CD4-positive, alpha-beta T cell (primary cell): ENCODE results near the gene LAMA2. TPM values are rescaled to one million over a fixed set of nuclear protein-coding genes. Genes with fewer than 3 reads are reported as not detected.

Experiments used
- ATAC-seq: fragments of 200-7000 bp; cut with Tn5 transposase; one replicate; pipeline ENCODE4 v1.10.0; 2022; ENCODE audit warnings: mild to moderate bottlenecking; ENCODE audit not compliant: poor library complexity
- CTCF ChIA-PET: fragments of 350-600 bp; sonication (Branson Sonifier 250); formaldehyde crosslinking; loops from one replicate; lab custom pipeline; 2021; ENCODE audit warnings: antibody characterized with exemption, inconsistent platforms; lab: Charles Lee
- POLR2A ChIA-PET: fragments of 350-600 bp; sonication (Branson Sonifier 250); formaldehyde crosslinking; loops from one replicate; lab custom pipeline; 2021; ENCODE audit warnings: antibody characterized with exemption, inconsistent platforms; lab: Charles Lee
- DNase-seq, 14 experiments: peaks; one replicate each; pipeline ENCODE4 v3.0.0-alpha.2; 2013 to 2020; ENCODE audit warnings: mixed read lengths in 2 of 14
- H3K27ac ChIP-seq, 2 donors: one replicate each; pipeline versions ENCODE4 v1.5.1 to v1.7.0; 2013; ENCODE audit warnings: low read length in 2 of 2, low read depth in 1 of 2, mild to moderate bottlenecking in 1 of 2
- H3K27me3 ChIP-seq, 2 experiments: 1 replicate in 1 of 2; 2 replicates in 1 of 2; pipeline versions ENCODE4 v1.6.1 to v1.7.0; 2013; ENCODE audit warnings: low read length in 2 of 2, control low read depth in 1 of 2, mild to moderate bottlenecking in 1 of 2, moderate library complexity in 1 of 2; ENCODE audit not compliant: insufficient read depth in 2 of 2, control insufficient read depth in 1 of 2
- H3K36me3 ChIP-seq: one replicate; pipeline ENCODE4 v1.6.1; 2013; ENCODE audit warnings: low read length, control low read depth; ENCODE audit not compliant: insufficient read depth
- H3K4me1 ChIP-seq: one replicate; pipeline ENCODE4 v1.6.1; 2013; ENCODE audit warnings: low read length, control low read depth; ENCODE audit not compliant: insufficient read depth
- H3K4me3 ChIP-seq: one replicate; pipeline ENCODE4 v1.5.1; 2013; ENCODE audit warnings: mild to moderate bottlenecking, low read length, moderate library complexity
- H3K9me3 ChIP-seq, 2 experiments: 1 replicate in 1 of 2; 2 replicates in 1 of 2; pipeline versions ENCODE4 v1.6.1 to v1.7.0; 2013; ENCODE audit warnings: low read length in 2 of 2, mild to moderate bottlenecking in 2 of 2, control low read depth in 1 of 2, moderate library complexity in 1 of 2; ENCODE audit not compliant: control insufficient read depth in 1 of 2, insufficient read depth in 1 of 2
- H3K27ac Mint-ChIP-seq: one replicate; pipeline ENCODE4 v1.8.0; 2020; ENCODE audit warnings: mixed read lengths
- H3K27me3 Mint-ChIP-seq: one replicate; pipeline ENCODE4 v1.8.0; 2021; ENCODE audit warnings: mixed read lengths
- H3K36me3 Mint-ChIP-seq: one replicate; pipeline ENCODE4 v1.8.0; 2021; ENCODE audit warnings: low read depth, mixed read lengths
- H3K4me1 Mint-ChIP-seq: one replicate; pipeline ENCODE4 v1.8.0; 2021; ENCODE audit warnings: low read depth, mixed read lengths
- H3K4me3 Mint-ChIP-seq: one replicate; pipeline ENCODE4 v1.8.0; 2020; ENCODE audit warnings: mild to moderate bottlenecking, mixed read lengths
- H3K9me3 Mint-ChIP-seq: one replicate; pipeline ENCODE4 v1.8.0; 2020; ENCODE audit warnings: mixed read lengths
- intact Hi-C, 2 experiments: fragments of 100-400 bp; cut with DNase I in 1 of 2; cut with micrococcal nuclease in 1 of 2; formaldehyde crosslinking; loops; one replicate each; pipeline versions ENCODE4 v1.15.1 to v1.9.0; 2023 to 2025; cut with DNase I, micrococcal nuclease
- total RNA-seq, 174 experiments: library from RNA in 2 of 174; stranded (reverse) in 2 of 174; gene quantifications; one replicate each; pipeline ENCODE4 v1.2.3 and lab custom pipeline; 2021 to 2026
- TF ChIP-seq, protein P1 (sequence below): fragments of 200-600 bp; IDR thresholded peaks from one replicate; pipeline ENCODE4 v1.8.0; 2022; ENCODE audit warnings: antibody characterized with exemption, mild to moderate bottlenecking

Gene LAMA2
- total RNA-seq, 2 experiments from 2014 or later = 0.05 to 0.06 TPM

DNA sequence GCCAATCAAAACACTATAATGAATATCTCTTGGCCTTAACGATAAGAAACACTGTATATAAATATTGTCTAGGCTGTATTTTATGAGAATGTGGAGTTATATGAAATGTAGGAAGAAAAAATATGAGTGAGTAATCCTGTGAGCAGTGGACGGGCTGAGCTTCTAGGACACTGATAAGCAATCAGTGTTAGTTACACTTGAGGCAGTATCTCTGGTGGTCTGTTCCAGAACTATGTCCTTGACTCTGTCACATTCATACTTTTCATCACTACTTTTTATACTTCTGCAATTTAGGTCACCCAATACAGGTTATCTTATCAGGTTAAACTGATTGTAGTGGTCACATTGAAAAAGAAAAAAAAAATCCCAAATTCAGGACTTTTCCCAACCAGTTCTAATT, 360.4 kb downstream of the LAMA2 start:
- Mint-ChIP-seq H3K9me3 (no peaks in the 10 kb centered on the region), H3K36me3 (no peaks in the 10 kb centered on the region), H3K4me1 (no peaks in the 10 kb centered on the region), H3K27ac (no peak overlapping the region), H3K4me3 (no peak overlapping the region), H3K27me3 (peaks cover 21% of the 10 kb centered on the region)
- DNase-seq (no peak), ATAC-seq (no peak)
- Histone ChIP-seq H3K27ac (no peak overlapping the region), H3K27me3 (peaks cover 3 to 4% of the 10 kb centered on the region in 2 experiments), H3K4me3 (no peak overlapping the region), H3K9me3 (no peaks in the 10 kb centered on the region), H3K36me3 (no peaks in the 10 kb centered on the region), H3K4me1 (no peaks in the 10 kb centered on the region)
- POLR2A ChIA-PET = interaction anchor here (0.6 kb wide), 1 partner anchor 1347 kb away, joined by 3 read pairs; no protein-coding TSS in a partner anchor
- TF ChIP-seq, protein P1, sequence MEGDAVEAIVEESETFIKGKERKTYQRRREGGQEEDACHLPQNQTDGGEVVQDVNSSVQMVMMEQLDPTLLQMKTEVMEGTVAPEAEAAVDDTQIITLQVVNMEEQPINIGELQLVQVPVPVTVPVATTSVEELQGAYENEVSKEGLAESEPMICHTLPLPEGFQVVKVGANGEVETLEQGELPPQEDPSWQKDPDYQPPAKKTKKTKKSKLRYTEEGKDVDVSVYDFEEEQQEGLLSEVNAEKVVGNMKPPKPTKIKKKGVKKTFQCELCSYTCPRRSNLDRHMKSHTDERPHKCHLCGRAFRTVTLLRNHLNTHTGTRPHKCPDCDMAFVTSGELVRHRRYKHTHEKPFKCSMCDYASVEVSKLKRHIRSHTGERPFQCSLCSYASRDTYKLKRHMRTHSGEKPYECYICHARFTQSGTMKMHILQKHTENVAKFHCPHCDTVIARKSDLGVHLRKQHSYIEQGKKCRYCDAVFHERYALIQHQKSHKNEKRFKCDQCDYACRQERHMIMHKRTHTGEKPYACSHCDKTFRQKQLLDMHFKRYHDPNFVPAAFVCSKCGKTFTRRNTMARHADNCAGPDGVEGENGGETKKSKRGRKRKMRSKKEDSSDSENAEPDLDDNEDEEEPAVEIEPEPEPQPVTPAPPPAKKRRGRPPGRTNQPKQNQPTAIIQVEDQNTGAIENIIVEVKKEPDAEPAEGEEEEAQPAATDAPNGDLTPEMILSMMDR = no peak
- CTCF ChIA-PET = interaction anchor here (1.0 kb wide), 1 partner anchor 27 kb away, joined by 3 read pairs; no protein-coding TSS in a partner anchor
- intact Hi-C loops = no loop called here

DNA sequence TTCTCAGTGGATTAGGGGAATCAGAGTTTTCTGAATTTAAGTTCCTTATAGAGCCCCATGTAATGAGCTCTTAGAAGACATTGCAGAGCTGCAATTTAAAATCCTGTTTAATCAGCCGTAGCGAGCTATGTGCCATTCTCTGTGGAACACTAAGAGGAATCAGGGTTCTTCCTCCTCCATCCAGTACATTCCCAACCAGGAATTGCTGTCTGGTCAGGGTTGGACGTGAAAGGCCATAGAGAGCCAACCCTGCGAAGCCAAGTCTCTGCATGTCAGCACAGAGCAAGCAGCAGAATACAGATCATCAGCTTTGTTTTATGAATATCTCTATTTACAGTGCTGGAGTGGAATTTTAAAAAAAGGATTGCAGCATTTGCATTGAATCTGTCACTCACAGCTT, 366.0 kb downstream of the LAMA2 start:
- H3K9me3 ChIP-seq = no peaks in the 10 kb centered on the region
- intact Hi-C loops = no loop called here
- Mint-ChIP-seq H3K4me1 (peaks cover 12% of the 10 kb centered on the region), H3K9me3 (no peaks in the 10 kb centered on the region), H3K27ac (no peak overlapping the region), H3K36me3 (no peaks in the 10 kb centered on the region), H3K27me3 (peaks cover 38% of the 10 kb centered on the region), H3K4me3 (no peak overlapping the region)
- no peak for DNase-seq
- no peak for ATAC-seq
- ChIA-PET POLR2A (no interaction called here), CTCF (interaction anchor here (0.9 to 1.6 kb wide), 2 partner anchors 9 to 17 kb away, joined by 3 read pairs; no protein-coding TSS in a partner anchor)
- TF ChIP-seq, protein P1 = no peak
- H3K27ac ChIP-seq = no peak overlapping the region
- no peaks in the 10 kb centered on the region for H3K4me1 ChIP-seq
- H3K4me3 ChIP-seq = no peak overlapping the region
- no peaks in the 10 kb centered on the region for H3K36me3 ChIP-seq
- peaks cover 0 to 15% of the 10 kb centered on the region in 2 experiments for H3K27me3 ChIP-seq

DNA sequence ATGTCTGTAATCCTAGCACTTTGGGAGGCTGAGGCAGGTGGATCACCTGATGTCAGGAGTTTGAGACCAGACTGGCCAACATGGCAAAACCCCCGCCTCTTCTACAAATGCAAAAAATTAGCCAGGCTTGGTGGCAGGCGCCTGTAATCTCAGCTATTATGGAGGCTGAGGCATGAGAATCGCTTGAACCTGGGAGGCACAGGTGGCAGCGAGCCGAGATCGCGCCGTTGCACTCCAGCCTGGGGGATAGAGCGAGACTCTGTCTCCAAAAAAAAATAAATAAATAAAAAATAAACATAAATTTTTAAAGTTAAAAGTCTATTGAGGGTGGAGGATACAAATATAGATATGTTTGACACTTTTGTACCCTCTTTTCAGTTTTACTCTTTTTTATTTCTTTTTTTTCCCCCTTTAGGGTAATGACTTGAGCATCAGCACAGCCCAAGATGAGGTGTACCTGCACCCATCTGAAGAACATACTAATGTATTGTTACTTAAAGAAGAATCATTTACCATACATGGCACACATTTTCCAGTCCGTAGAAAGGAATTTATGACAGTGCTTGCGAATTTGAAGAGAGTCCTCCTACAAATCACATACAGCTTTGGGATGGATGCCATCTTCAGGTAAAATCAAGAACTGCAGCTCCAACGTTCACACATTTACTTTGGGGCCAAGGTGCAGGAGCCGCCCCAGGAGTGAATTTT, 368.9 kb downstream of the LAMA2 start:
- intact Hi-C loops = loop anchor here (1.0 to 10.0 kb wide), 3 partner anchors 1515 to 1697 kb away; no protein-coding TSS in a partner anchor
- no peak overlapping the region for H3K27ac ChIP-seq
- POLR2A ChIA-PET = no interaction called here
- DNase-seq = peak in 12 of 14 experiments; percentile 3 to 71 (median 17)
- TF ChIP-seq, protein P1 = peak; percentile 78
- H3K9me3 ChIP-seq = no peaks in the 10 kb centered on the region
- Mint-ChIP-seq H3K4me3 (no peak overlapping the region), H3K27me3 (peaks cover 42% of the 10 kb centered on the region), H3K4me1 (peaks cover 12% of the 10 kb centered on the region), H3K9me3 (no peaks in the 10 kb centered on the region), H3K36me3 (no peaks in the 10 kb centered on the region), H3K27ac (no peak overlapping the region)
- H3K4me1 ChIP-seq = no peaks in the 10 kb centered on the region
- CTCF ChIA-PET = interaction anchor here (0.9 to 1.5 kb wide), 3 partner anchors 8 to 31 kb away, joined by 3 read pairs; no protein-coding TSS in a partner anchor
- no peaks in the 10 kb centered on the region for H3K36me3 ChIP-seq
- no peak overlapping the region for H3K4me3 ChIP-seq
- peaks cover 0 to 18% of the 10 kb centered on the region in 2 experiments for H3K27me3 ChIP-seq
- peak; percentile 68 for ATAC-seq
